DOHH2 (cell line): Measurements from ENCODE around the gene LAMA2.

Experiments used
- H3F3A ChIP-seq: fragments of 200-600 bp; sonication (generic), shearing (Covaris generic); 2 replicates; pipeline ENCODE4 v1.6.0; 2016; ENCODE audit warnings: antibody characterized with exemption, mild to moderate bottlenecking; ENCODE audit not compliant: control insufficient read depth, insufficient read depth
- H3K27ac ChIP-seq: fragments of 200-600 bp; sonication (generic); 2 replicates; pipeline ENCODE4 v1.5.1; 2014; ENCODE audit warnings: low read depth, mild to moderate bottlenecking, low read length, moderate library complexity
- H3K27me3 ChIP-seq: fragments of 200-600 bp; sonication (generic); 2 replicates; pipeline ENCODE4 v1.6.1; 2014; ENCODE audit warnings: mild to moderate bottlenecking, low read length, mixed read lengths; ENCODE audit not compliant: control insufficient read depth
- H3K36me3 ChIP-seq: fragments of 200-600 bp; sonication (generic); 2 replicates; pipeline ENCODE4 v1.6.1; 2014; ENCODE audit warnings: mild to moderate bottlenecking, low read length, moderate library complexity, mixed read lengths; ENCODE audit not compliant: control insufficient read depth
- H3K4me1 ChIP-seq: fragments of 200-600 bp; sonication (generic); 2 replicates; pipeline ENCODE4 v1.6.1; 2014; ENCODE audit warnings: mild to moderate bottlenecking, low read length, mixed read lengths; ENCODE audit not compliant: control insufficient read depth
- H3K4me2 ChIP-seq: fragments of 200-600 bp; sonication (generic); 2 replicates; pipeline ENCODE4 v1.6.0; 2014; ENCODE audit warnings: mild to moderate bottlenecking, low read length, moderate library complexity
- H3K4me3 ChIP-seq: fragments of 200-600 bp; sonication (generic); 2 replicates; pipeline ENCODE4 v1.5.1; 2014; ENCODE audit warnings: mild to moderate bottlenecking, low read length, mixed read lengths
- H3K79me2 ChIP-seq: fragments of 200-600 bp; sonication (generic); 2 replicates; pipeline ENCODE4 v1.6.1; 2014; ENCODE audit warnings: mild to moderate bottlenecking, low read length, mixed read lengths; ENCODE audit not compliant: control insufficient read depth
- H3K9me2 ChIP-seq: fragments of 200-600 bp; sonication (generic); replicated peaks from 2 replicates; pipeline ENCODE4 v1.6.1; 2014; ENCODE audit warnings: mild to moderate bottlenecking, low read length, mixed read lengths; ENCODE audit not compliant: control insufficient read depth
- H3K9me3 ChIP-seq: fragments of 200-600 bp; sonication (generic); 2 replicates; pipeline ENCODE4 v1.6.1; 2014; ENCODE audit warnings: antibody characterized with exemption, low read length, mixed read lengths; ENCODE audit not compliant: control insufficient read depth, insufficient read depth
- H4K20me1 ChIP-seq: fragments of 200-600 bp; sonication (generic); 2 replicates; pipeline ENCODE4 v1.6.0; 2014; ENCODE audit warnings: low read depth, mild to moderate bottlenecking, antibody characterized with exemption, low read length, moderate library complexity; ENCODE audit not compliant: control insufficient read depth, insufficient read depth
- EZH2phosphoT487 ChIP-seq: fragments of 200-600 bp; sonication (generic); IDR thresholded peaks from 2 replicates; pipeline ENCODE4 v1.6.1; 2017; ENCODE audit warnings: borderline replicate concordance, mild to moderate bottlenecking, antibody characterized with exemption, low read length, moderate library complexity, mixed read lengths
- TF ChIP-seq, protein P1 (sequence below): fragments of 200-600 bp; sonication (generic); IDR thresholded peaks from one replicate; pipeline ENCODE4 v1.5.1; 2014; ENCODE audit warnings: antibody characterized with exemption, mild to moderate bottlenecking, low read depth, low read length; ENCODE audit not compliant: poor library complexity, severe bottlenecking

Gene LAMA2

DNA sequence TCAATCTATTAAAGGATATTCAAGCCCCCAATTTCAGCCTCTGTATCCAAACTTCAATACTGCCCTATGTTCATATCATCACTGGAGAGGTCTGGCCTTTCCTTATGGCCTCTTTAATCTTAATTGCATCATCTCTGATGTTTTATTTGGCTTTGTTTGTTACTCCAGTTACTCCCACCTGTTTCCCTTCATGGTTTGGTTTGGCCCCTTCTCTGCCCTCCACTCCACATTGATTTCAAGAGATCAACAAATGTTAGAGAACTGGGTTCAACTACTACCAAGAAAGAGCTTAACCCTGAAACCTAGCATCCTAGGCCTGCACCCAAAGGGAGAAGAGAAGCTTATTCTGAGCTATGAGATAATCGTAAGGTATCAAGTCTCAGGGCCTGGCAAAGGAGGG lies 221.6 kb downstream of the LAMA2 start:
- no peak overlapping the region for H3K4me3 ChIP-seq
- no peak for TF ChIP-seq EZH2phosphoT487
- TF ChIP-seq, protein P1, sequence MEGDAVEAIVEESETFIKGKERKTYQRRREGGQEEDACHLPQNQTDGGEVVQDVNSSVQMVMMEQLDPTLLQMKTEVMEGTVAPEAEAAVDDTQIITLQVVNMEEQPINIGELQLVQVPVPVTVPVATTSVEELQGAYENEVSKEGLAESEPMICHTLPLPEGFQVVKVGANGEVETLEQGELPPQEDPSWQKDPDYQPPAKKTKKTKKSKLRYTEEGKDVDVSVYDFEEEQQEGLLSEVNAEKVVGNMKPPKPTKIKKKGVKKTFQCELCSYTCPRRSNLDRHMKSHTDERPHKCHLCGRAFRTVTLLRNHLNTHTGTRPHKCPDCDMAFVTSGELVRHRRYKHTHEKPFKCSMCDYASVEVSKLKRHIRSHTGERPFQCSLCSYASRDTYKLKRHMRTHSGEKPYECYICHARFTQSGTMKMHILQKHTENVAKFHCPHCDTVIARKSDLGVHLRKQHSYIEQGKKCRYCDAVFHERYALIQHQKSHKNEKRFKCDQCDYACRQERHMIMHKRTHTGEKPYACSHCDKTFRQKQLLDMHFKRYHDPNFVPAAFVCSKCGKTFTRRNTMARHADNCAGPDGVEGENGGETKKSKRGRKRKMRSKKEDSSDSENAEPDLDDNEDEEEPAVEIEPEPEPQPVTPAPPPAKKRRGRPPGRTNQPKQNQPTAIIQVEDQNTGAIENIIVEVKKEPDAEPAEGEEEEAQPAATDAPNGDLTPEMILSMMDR = no peak
- H3K9me2 ChIP-seq = no peaks in the 10 kb centered on the region
- no peaks in the 10 kb centered on the region for H3K9me3 ChIP-seq
- H3K4me1 ChIP-seq = peaks cover 6% of the 10 kb centered on the region
- H3F3A ChIP-seq = no peaks in the 10 kb centered on the region
- no peaks in the 10 kb centered on the region for H4K20me1 ChIP-seq
- no peak overlapping the region for H3K27ac ChIP-seq
- H3K4me2 ChIP-seq = no peak overlapping the region
- H3K27me3 ChIP-seq = no peaks in the 10 kb centered on the region
- H3K36me3 ChIP-seq = no peaks in the 10 kb centered on the region
- H3K79me2 ChIP-seq = no peaks in the 10 kb centered on the region

DNA sequence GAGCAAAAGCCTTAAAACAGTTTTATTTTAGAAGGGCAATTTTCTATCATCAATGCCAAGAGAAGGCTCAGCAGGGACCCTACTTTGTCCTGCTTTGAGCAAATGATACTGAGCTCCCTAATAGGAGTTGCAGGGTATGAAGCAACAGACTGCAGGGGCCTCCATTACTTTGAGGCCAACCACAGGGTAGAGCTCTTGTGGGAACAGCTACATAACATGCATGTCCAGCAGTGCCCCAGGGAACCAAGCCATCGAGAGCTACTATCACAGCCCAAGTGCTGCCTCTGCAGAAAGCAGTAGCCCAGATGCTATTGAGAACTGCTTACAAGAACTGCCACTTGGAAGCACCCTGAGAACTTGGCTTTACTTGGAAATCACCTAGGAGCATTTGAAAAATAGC lies 222.1 kb downstream of the LAMA2 start:
- Histone ChIP-seq H3F3A (no peaks in the 10 kb centered on the region), H3K27me3 (no peaks in the 10 kb centered on the region), H3K27ac (no peak overlapping the region), H3K4me2 (no peak overlapping the region), H3K9me2 (no peaks in the 10 kb centered on the region), H3K36me3 (no peaks in the 10 kb centered on the region), H3K4me1 (peaks cover 6% of the 10 kb centered on the region), H4K20me1 (no peaks in the 10 kb centered on the region), H3K4me3 (no peak overlapping the region), H3K79me2 (no peaks in the 10 kb centered on the region), H3K9me3 (no peaks in the 10 kb centered on the region)
- no peak for TF ChIP-seq EZH2phosphoT487

DNA sequence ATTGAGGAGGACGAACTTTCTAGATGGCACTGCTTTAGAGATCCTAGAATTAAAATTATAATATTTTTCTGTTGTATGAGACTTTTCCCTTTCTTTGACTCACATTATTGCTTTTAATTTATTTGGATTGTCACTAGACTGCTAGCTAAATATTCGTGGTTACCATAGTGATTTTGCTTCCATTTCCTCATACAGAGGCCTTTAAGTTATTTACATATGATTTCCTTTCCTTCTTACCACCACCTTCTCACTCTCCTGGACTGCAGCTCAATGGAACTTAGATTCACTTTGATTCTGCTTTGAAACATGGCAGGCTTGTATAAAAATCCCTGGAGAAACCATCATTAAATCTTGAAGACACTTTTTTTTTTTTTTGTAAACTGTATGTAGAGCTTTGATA lies 222.9 kb downstream of the LAMA2 start:
- H3F3A ChIP-seq = no peaks in the 10 kb centered on the region
- H4K20me1 ChIP-seq = no peaks in the 10 kb centered on the region
- TF ChIP-seq, protein P1 = no peak
- TF ChIP-seq EZH2phosphoT487 = no peak
- H3K4me3 ChIP-seq = no peak overlapping the region
- no peaks in the 10 kb centered on the region for H3K9me2 ChIP-seq
- no peak overlapping the region for H3K27ac ChIP-seq
- H3K4me2 ChIP-seq = no peak overlapping the region
- H3K36me3 ChIP-seq = no peaks in the 10 kb centered on the region
- peaks cover 6% of the 10 kb centered on the region for H3K4me1 ChIP-seq
- H3K27me3 ChIP-seq = no peaks in the 10 kb centered on the region
- H3K9me3 ChIP-seq = no peaks in the 10 kb centered on the region
- no peaks in the 10 kb centered on the region for H3K79me2 ChIP-seq

DNA sequence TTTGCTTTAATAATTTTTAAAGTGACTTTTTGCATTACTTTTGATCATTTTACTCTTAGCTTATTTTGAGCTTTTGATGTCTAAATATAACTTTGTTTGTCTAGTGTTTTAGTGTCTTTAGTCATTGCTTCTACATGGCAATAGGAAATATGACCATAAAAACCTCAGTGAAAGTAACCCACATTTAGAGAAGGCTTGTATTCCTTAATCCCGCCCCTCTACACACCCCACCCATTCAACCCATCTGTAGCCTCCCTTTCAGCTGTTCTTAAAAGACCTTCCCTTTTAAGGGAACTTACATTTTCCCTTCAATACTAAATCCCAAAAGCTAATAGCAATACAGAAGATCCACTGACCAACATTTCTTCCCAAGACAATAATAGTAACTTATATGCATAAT lies 225.4 kb downstream of the LAMA2 start:
- Histone ChIP-seq H3K4me1 (peaks cover 6% of the 10 kb centered on the region), H3K4me3 (no peak overlapping the region), H3K36me3 (no peaks in the 10 kb centered on the region), H3F3A (no peaks in the 10 kb centered on the region), H3K9me3 (no peaks in the 10 kb centered on the region), H3K4me2 (no peak overlapping the region), H3K27ac (no peak overlapping the region), H4K20me1 (no peaks in the 10 kb centered on the region), H3K9me2 (no peaks in the 10 kb centered on the region), H3K79me2 (no peaks in the 10 kb centered on the region), H3K27me3 (no peaks in the 10 kb centered on the region)
- TF ChIP-seq, protein P1 = no peak
- TF ChIP-seq EZH2phosphoT487 = no peak
